Dedifferentiated amniotic fluid mesenchymal stem cell (primary cell): ENCODE measurements around the gene UBQLN4.
"Not testable (repeated sequence)": the region's sequence is repeated elsewhere in the genome, so short reads cannot be mapped to it uniquely, and the experiment has no call there.

Source experiments
- DNase-seq: peaks from one replicate; pipeline ENCODE4 v3.0.0-alpha.2; 2016; ENCODE audit errors: extremely low spot score

Gene UBQLN4

GRCh38 chr1:156081180-156081916 is 27.8 kb upstream of the UBQLN4 start:
- DNase-seq, result no peak

GRCh38 chr1:156080863-156081179 is 27.2 kb upstream of the UBQLN4 start:
- no peak for DNase-seq

GRCh38 chr1:156080241-156080862 is 26.8 kb upstream of the UBQLN4 start:
- no peak for DNase-seq

- no peak for DNase-seq
Measured at GRCh38 chr1:156079762-156080161, 26.2 kb upstream of the UBQLN4 start.

GRCh38 chr1:156078728-156079127 is 25.1 kb upstream of the UBQLN4 start:
- DNase-seq, result no peak

- no peak for DNase-seq
Measured at GRCh38 chr1:156077430-156077760, 23.8 kb upstream of the UBQLN4 start.

GRCh38 chr1:156076609-156077429 is 23.2 kb upstream of the UBQLN4 start:
- no peak for DNase-seq

GRCh38 chr1:156075775-156076204 is 22.2 kb upstream of the UBQLN4 start:
- no peak for DNase-seq

- DNase-seq, result no peak
Measured at GRCh38 chr1:156075162-156075561, 21.6 kb upstream of the UBQLN4 start.

GRCh38 chr1:156074661-156075060 is 21.1 kb upstream of the UBQLN4 start:
- no peak for DNase-seq

GRCh38 chr1:156073740-156074139 is 20.1 kb upstream of the UBQLN4 start:
- DNase-seq, result no peak

GRCh38 chr1:156073110-156073687 is 19.6 kb upstream of the UBQLN4 start:
- DNase-seq, result no peak

- DNase-seq, result no peak
Measured at GRCh38 chr1:156072251-156072650, 18.7 kb upstream of the UBQLN4 start.

- DNase-seq, result not testable (repeated sequence)
Measured at GRCh38 chr1:156071332-156071816, 17.8 kb upstream of the UBQLN4 start.

- DNase-seq, result no peak
Measured at GRCh38 chr1:156070548-156070947, 16.9 kb upstream of the UBQLN4 start.

- DNase-seq, result no peak
Measured at GRCh38 chr1:156069490-156070455, 16.2 kb upstream of the UBQLN4 start.

GRCh38 chr1:156067262-156067661 is 13.7 kb upstream of the UBQLN4 start:
- no peak for DNase-seq

GRCh38 chr1:156065871-156066270 is 12.3 kb upstream of the UBQLN4 start:
- DNase-seq, result no peak

GRCh38 chr1:156065212-156065611 is 11.6 kb upstream of the UBQLN4 start:
- no peak for DNase-seq

GRCh38 chr1:156064615-156065014 is 11.0 kb upstream of the UBQLN4 start:
- no peak for DNase-seq

- no peak for DNase-seq
Measured at GRCh38 chr1:156063997-156064285, 10.3 kb upstream of the UBQLN4 start.
